ENCODE measurements around the gene AP1M2.
"Not testable (repeated sequence)": the region's sequence is repeated elsewhere in the genome, so short reads cannot be mapped to it uniquely, and the experiment has no call there.

The AP1M2 gene

GRCh38 chr19:10602330-10603083, 15.4 kb upstream of the AP1M2 start:
- no peak for FAIRE-seq
- peak; percentile 91 for DNase-seq (ENCODE audit: insufficient read length, low spot score)

- DNase-seq (ENCODE audit: insufficient read length, low spot score) (no peak), FAIRE-seq (no peak)
These were observed 14.9 kb upstream of the AP1M2 start for GRCh38 chr19:10601999-10602329.

- FAIRE-seq (no peak), DNase-seq (ENCODE audit: insufficient read length, low spot score) (no peak)
These were observed 13.0 kb upstream of the AP1M2 start for GRCh38 chr19:10600149-10600548.

- FAIRE-seq (no peak), DNase-seq (ENCODE audit: insufficient read length, low spot score) (no peak)
These were observed 6.9 kb upstream of the AP1M2 start for GRCh38 chr19:10593820-10594637.

- no peak for FAIRE-seq
- no peak for DNase-seq (ENCODE audit: insufficient read length, low spot score)
These were observed 6.0 kb upstream of the AP1M2 start for GRCh38 chr19:10593148-10593547.

- DNase-seq (ENCODE audit: insufficient read length, low spot score) (no peak), FAIRE-seq (no peak)
These were observed 683 bp upstream of the AP1M2 start for GRCh38 chr19:10587839-10588150.

- no peak for FAIRE-seq
These were observed 716 bp downstream of the AP1M2 start for GRCh38 chr19:10586396-10586795.

GRCh38 chr19:10583036-10583776, 3.9 kb downstream of the AP1M2 start:
- no peak for DNase-seq (ENCODE audit: insufficient read length, low spot score)
- no peak for FAIRE-seq

More at GRCh38 chr19:10586396-10586795, 716 bp downstream of the AP1M2 start:
- DNase-seq (ENCODE audit: insufficient read length, low spot score): no peak

GRCh38 chr19:10582091-10582490, 5.0 kb downstream of the AP1M2 start:
- DNase-seq (ENCODE audit: insufficient read length, low spot score) (no peak), FAIRE-seq (no peak)

GRCh38 chr19:10580979-10581631, 6.0 kb downstream of the AP1M2 start:
- DNase-seq (ENCODE audit: insufficient read length, low spot score): peak; percentile 81
- peak; percentile 26 for FAIRE-seq

- FAIRE-seq: no peak
- no peak for DNase-seq (ENCODE audit: insufficient read length, low spot score)
These were observed 9.2 kb downstream of the AP1M2 start for GRCh38 chr19:10577951-10578350.

- FAIRE-seq: no peak
- no peak for DNase-seq (ENCODE audit: insufficient read length, low spot score)
These were observed 11.9 kb downstream of the AP1M2 start for GRCh38 chr19:10575011-10575716.

GRCh38 chr19:10574462-10574861, 12.7 kb downstream of the AP1M2 start:
- no peak for DNase-seq (ENCODE audit: insufficient read length, low spot score)
- FAIRE-seq: no peak

GRCh38 chr19:10573793-10574192, 13.3 kb downstream of the AP1M2 start:
- not testable (repeated sequence) for FAIRE-seq; DNase-seq (ENCODE audit: insufficient read length, low spot score)

- DNase-seq (ENCODE audit: insufficient read length, low spot score) (peak; percentile 95), FAIRE-seq (peak; percentile 99)
These were observed 18.1 kb downstream of the AP1M2 start, which contains the start of gene CDKN2D for GRCh38 chr19:10568826-10569651. CDKN2D (minus strand) TSS chr19:10568979; CDS start chr19:10568653, 326 bp downstream.

- no peak for FAIRE-seq
- DNase-seq (ENCODE audit: insufficient read length, low spot score): no peak
These were observed 18.9 kb downstream of the AP1M2 start for GRCh38 chr19:10568062-10568825.

- FAIRE-seq: no peak
- DNase-seq (ENCODE audit: insufficient read length, low spot score): no peak
These were observed 19.5 kb downstream of the AP1M2 start for GRCh38 chr19:10567656-10568055.

- DNase-seq (ENCODE audit: insufficient read length, low spot score): no peak
- FAIRE-seq: no peak
These were observed 20.3 kb downstream of the AP1M2 start for GRCh38 chr19:10566658-10567410.
